HG02852 (cell line): ENCODE results near the gene MICAL3.
A peak's percentile ranks its signal among the peaks of the same experiment; 100 is the strongest.

Source experiments
- ATAC-seq: cut with Tn5 transposase; IDR thresholded peaks from one replicate; pipeline ENCODE4 v1.9.1; 2021; ENCODE audit warnings: mild to moderate bottlenecking, moderate library complexity; ENCODE audit not compliant: unreplicated experiment

The MICAL3 gene

DNA sequence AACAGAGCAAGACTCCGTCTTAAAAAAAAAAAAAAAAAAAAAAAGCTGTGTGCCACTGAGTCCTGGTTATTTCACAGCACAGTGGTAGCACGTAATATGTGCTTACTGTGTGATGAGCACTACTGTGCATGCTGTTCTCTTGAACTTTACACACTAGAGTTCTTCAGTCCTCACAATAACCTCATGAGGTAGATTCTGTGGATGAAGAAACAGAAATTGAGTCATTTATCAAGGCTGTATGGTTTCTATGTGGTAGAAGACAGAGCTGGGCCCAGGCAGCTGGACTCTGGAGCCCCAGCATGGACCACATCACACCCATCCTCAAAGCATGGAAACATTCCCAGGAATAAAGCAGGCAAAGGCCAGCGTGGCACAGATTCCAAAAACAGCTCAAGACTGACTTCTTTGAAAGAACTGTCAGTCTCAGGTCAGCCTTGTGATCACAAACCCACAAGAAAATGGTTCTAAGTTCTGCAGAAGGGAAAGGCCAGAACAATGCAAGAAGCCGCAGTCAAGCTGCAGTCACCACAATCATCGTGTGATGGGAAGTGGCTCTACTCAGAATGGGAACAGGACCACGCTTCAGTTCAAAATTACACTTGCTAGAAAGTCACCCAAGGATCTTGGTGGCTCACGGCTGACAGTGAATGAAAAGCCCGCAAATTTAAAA lies 49.5 kb downstream of the MICAL3 start:
- no peak for ATAC-seq

DNA sequence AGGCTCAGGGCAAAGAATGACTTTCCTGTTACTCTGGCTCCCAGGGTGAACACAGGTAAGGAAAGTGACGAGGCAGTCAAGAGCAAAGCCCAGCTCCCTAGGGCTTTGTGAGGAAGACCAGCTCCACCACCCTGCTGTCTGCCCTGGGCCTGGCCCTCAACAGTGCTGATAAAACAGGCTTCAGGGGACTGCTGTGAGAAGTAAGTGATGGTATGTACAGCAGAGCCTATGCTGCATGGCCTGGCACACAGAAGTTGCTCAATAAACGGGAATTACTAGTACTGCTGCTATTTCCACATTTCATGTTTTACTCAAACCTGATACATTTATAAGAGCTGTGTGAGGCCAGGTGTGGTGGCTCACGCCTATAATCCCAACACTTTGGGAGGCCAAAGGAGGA lies 50.3 kb downstream of the MICAL3 start:
- ATAC-seq = no peak

DNA sequence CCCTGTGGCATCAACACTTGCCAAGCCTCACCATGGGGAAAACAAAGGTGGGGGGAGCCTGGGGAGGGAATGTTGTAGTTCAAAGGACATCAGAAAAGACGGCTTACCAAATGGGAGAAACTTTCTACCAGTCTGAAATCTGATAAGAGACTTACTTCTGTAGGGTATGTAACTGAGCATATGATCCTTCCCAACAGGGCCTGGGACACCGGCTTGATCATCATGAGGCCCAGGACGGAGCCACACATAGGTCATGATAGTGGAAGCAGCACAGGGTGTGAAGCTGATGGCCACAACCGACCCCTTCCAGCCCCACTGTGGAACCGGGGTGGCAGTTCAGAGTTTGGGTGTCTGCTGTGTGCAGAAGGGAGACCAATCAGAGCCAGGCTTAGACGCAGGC lies 51.1 kb downstream of the MICAL3 start:
- no peak for ATAC-seq

DNA sequence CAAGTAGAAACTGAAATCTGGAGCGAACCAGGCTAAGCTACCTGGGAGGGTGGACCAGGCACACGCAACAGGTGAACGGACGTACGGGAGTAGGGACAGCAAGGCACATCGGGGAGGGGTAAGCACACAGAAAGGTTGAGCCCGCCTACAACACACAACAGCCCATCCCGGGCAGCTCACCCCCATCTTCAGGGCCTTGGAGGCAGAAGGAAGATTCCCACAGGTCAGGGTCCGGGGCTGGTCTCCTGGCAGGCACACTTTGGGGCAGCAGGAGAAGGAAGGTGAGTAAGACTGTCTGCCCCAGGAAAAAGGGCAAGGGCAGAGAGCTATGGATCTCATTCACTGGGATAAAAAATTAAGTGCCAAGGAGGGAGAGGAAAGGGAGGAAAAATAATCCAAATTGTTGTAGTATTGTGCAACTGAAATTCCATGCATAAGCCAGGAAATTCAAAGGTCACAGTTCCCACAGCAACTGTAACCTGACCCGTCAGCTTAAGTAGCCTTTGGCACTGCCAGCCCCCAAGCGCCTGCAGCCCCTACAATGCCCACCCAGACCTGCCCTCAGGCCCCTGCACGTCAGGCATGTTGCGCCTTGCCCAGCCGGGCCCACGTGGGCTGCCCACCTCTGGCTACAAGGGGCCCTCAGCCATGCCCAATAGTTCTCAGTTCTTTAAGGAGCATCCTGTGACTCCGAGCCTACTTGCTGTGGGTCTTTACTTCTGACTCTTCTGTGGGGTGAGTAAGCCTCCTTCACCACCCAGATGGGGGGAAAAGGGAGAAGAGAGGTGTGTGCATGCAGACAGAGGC lies 51.8 kb downstream of the MICAL3 start:
- no peak for ATAC-seq

DNA sequence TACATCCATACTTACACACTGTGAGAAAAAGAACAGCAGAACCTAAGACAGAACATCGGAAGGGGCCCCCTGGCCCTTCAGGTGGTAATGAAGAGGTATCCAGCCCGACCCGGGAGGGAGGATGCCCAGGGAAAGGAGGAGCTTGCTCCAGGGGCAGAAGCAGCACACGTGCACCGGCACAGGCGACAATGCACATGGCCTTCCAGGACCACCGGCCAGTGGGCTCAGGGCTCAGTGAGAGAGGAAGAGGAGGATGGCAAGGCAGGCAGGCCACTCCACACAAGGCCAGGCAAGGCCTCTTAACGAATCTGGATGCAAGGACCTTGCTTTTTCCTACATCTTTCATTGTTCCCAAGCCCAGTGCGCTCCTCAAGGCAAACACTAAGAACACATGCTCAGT lies 52.6 kb downstream of the MICAL3 start:
- ATAC-seq = no peak

GRCh38 chr22:17970201-17970708 lies 54.1 kb downstream of the MICAL3 start:
- ATAC-seq = no peak

DNA sequence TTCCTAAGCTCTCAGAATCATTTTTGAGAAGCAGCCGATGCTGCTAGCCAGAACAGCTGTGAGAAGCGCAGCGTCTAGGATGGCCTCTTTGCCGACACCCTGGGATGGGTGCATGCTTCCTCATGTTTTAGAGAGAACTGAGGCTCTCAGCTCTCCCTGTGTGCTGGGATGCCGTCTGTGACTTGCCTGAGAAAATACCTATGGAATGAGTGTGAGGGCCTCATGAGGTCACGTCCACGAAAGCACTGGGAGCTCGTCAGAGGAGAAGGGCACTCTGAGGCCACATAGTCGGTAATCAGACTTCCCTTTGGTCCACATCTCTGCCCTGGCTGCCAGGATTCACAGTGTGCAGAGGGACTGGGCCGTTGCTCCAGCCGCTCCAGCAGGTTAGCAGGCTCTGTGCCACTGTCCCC lies 54.7 kb downstream of the MICAL3 start:
- no peak for ATAC-seq

DNA sequence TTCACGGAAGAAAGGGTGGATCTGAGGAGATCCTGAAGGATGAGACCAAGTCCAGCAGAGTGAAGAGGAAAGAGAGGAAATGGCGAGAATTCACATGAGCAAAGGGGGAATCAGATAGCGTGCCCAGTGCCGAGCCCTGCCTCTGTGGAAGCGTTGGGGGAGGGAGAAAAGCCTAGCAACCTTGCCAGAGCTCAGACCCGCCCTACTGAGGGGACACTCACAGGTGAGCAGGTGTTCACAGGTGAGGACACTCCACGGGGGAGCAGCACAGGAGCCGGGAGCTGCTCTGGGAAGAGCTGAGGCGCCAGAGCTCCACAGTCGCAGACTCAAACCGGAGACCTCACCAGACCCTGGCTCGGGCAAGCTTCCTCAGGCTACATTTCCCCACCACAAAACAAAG lies 56.2 kb downstream of the MICAL3 start:
- no peak for ATAC-seq

GRCh38 chr22:17966403-17966717 lies 58.0 kb downstream of the MICAL3 start:
- ATAC-seq = no peak

DNA sequence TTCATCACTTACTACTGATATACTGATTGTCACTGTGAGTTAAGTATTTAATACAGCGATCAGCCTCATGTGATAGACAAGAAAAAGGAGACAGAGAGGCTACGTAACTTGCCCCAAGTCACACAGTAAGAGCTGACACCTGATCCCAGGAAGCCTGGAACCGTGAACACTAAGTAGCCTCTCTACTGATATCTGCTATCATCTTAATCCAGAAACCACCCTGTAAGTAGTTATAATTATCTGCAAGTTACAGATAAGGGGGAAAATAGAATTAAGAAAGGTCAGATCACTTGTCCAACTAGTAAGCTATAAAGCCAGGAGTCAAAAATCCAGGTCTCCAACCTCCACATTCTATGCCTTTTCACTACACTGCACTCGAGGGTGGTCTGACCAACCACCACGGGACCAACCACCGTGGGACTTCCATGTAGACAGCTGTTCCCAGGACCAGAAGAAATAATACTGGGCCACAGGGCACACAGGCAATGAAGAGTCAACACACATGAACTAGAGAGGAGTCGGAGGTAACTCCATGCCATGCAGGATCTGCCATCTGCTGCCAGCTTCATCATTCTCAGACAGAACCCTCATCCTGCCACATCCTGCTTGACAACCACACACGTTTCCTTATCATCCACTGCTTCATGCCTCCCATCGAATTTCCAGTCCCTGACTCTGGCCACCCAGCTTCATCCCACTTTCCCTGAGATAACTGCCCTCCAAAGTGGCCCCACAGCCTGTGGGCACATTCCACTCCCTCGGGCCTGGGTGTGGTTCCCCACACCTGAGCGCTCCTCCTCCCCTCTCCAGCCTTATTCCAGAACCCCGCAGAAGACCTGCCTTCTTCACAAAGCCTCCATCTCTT lies 58.6 kb downstream of the MICAL3 start:
- no peak for ATAC-seq

GRCh38 chr22:17964643-17965042 lies 59.7 kb downstream of the MICAL3 start:
- ATAC-seq = peak; percentile 77

- ATAC-seq = peak; percentile 17
Measured at GRCh38 chr22:17964156-17964555, 60.2 kb downstream of the MICAL3 start.

DNA sequence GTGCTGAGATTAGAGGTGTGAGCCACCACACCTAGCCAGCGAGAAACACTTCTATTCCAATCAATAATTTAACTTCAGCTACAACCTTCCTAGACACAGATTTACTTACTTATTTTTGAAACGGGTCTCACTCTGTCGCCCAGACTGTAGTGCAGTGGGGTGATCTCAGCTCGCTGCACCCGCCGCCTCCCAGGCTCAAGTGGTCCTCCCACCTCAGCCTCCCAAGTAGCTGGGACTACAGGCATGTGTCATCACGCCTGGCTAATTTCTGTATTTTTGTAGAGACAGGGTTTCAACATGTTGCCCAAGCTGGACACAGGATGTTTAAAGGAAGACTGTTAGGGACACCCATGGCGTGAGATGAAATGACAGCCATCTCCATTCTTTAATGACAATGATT lies 61.3 kb downstream of the MICAL3 start:
- no peak for ATAC-seq

GRCh38 chr22:17962168-17962567 lies 62.2 kb downstream of the MICAL3 start:
- ATAC-seq = no peak

DNA sequence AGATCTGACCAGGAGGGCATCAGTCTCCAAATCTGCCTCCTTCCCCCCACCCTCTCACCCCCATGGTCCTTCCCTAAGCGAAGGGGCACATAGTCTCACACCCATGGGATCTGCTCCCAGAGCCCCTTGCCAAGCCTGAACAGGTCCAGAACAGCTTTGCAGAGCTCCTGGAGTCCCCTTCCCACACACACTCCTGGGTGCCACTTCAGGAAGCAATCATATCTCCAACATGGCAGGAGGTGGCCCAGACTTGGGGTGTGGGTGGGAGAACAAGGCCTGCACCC lies 63.0 kb downstream of the MICAL3 start:
- ATAC-seq = no peak

DNA sequence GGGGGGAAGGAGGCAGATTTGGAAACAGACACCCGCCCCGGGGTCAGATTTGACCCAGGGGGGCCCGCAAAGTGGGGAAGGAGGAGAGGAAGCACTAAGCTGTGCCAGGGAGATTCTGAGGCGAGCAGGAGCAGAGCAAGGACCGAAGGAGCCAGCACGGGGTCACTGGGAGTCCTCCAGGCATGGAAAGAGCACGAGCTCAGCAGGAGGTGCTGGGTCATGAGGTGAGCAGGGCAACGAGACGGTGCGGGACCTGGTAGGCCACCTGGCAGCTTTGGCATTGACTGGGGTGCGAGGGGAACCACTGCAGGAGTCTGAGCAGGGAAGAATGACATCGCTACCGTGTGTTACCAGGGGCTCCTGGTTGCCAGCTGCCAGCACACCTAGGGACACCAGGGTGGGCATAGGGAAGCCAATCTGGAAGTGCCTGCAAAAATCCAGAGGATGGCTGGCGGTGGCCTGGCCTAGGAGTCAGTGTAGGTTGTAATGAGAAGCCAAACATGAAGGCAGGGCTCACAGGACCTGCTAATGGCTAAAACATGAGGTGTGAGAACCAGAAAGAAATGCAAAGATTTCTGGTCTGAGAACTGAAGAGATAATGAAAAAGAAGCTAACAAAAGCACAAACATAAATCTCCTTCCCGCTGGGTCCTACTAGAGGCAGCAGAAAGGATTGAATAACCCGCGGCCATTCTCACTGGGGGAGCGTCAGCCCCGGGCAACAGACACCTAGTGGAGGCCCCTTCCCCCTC lies 63.5 kb downstream of the MICAL3 start:
- ATAC-seq = no peak

GRCh38 chr22:17960011-17960410 lies 64.3 kb downstream of the MICAL3 start:
- ATAC-seq = no peak

GRCh38 chr22:17958166-17958565 lies 66.2 kb downstream of the MICAL3 start:
- ATAC-seq = no peak

DNA sequence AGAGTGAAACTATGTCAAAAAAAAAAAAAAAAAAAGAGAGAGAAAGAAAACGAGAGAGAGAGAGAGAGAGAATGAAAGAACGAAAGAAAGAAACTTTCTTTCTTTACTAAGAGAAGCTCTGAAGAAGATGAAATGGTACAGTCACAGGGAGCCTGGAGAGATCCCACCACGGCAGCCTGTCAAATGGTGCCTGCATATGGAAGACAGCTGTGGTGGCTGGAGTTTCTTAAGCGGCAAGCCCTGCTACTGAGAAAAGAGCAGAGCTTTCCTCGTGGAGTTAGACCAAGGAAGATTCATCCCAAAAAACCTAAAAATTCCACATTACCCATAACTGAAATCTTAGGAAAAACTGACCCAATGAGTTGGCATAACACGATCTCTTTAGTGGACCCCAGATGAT lies 66.7 kb downstream of the MICAL3 start:
- ATAC-seq = no peak

DNA sequence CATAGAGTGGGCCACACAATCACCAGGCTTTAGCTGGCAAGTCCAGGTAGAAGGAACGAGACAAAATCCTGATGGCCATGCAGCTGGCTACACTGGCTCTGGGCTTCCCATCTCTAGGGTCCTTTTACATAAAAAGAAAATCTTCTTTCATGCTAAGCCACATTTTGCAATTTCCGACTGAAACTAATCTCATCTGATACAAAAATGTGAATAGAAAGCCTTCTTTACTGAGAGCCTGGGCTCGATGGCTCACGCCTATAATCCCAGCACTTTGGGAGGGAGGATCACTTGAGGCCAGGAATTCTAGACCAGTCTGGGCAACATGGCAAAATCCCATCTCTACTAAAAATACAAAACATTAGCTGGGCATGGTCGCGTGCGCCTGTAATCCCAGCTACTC lies 67.2 kb downstream of the MICAL3 start:
- ATAC-seq = no peak

DNA sequence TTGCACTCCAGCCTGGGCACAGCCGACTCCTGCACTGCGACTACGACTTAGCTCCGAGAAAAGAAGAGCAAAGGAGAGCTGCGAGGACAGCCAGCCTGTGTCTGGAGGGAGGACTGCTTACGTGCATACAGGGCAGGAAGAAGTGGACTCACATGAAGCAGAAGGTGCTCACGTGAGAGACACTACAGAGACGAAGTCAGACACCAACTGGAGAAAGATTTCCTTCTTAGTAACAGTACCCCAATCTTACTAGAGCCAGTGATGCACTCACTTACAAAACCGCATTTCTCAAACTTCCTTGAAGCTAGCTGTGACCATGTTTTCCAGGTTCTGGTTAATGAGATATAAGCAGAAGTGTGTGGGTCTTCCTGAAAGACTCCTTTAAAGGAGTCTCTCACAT lies 67.7 kb downstream of the MICAL3 start:
- ATAC-seq = no peak
